GM19397 (cell line): ENCODE measurements around the gene SVOPL.

Experiments used
- ATAC-seq: cut with Tn5 transposase; IDR thresholded peaks from one replicate; pipeline ENCODE4 v1.9.1; 2021; ENCODE audit warnings: mild to moderate bottlenecking, moderate library complexity; ENCODE audit not compliant: unreplicated experiment

SVOPL gene

GRCh38 chr7:138565451-138566114 is 135.6 kb downstream of the SVOPL start:
- no peak for ATAC-seq

GRCh38 chr7:138565071-138565450 is 136.1 kb downstream of the SVOPL start:
- ATAC-seq: no peak

- ATAC-seq: no peak
Observed at GRCh38 chr7:138564365-138564764, 136.8 kb downstream of the SVOPL start.

GRCh38 chr7:138563808-138564207 is 137.4 kb downstream of the SVOPL start:
- ATAC-seq: no peak

GRCh38 chr7:138559448-138559847 is 141.7 kb downstream of the SVOPL start:
- ATAC-seq: no peak

GRCh38 chr7:138556771-138557484 is 144.2 kb downstream of the SVOPL start:
- no peak for ATAC-seq

GRCh38 chr7:138555684-138556083 is 145.5 kb downstream of the SVOPL start:
- no peak for ATAC-seq

- no peak for ATAC-seq
Observed at GRCh38 chr7:138554674-138555073, 146.5 kb downstream of the SVOPL start.

GRCh38 chr7:138553805-138554204 is 147.4 kb downstream of the SVOPL start:
- no peak for ATAC-seq

GRCh38 chr7:138551102-138551501 is 150.1 kb downstream of the SVOPL start:
- no peak for ATAC-seq

- ATAC-seq: no peak
Observed at GRCh38 chr7:138550337-138550736, 150.8 kb downstream of the SVOPL start.

GRCh38 chr7:138549082-138549481 is 152.1 kb downstream of the SVOPL start:
- no peak for ATAC-seq

GRCh38 chr7:138546829-138547228 is 154.3 kb downstream of the SVOPL start:
- no peak for ATAC-seq

- no peak for ATAC-seq
Observed at GRCh38 chr7:138546064-138546619, 155.0 kb downstream of the SVOPL start.

- ATAC-seq: no peak
Observed at GRCh38 chr7:138545123-138545522, 156.0 kb downstream of the SVOPL start.
